Measurements from ENCODE around the gene PAM. TPM values are rescaled to one million over a fixed set of nuclear protein-coding genes. Genes with fewer than 3 reads are reported as not detected.

The PAM gene
- total RNA-seq, 1 donor from 2014 or later: 51.3 TPM

- no peak for ATAC-seq
Observed at GRCh38 chr5:102863764-102864560, 108.9 kb downstream of the PAM start.

GRCh38 chr5:102865171-102865509 is 110.0 kb downstream of the PAM start:
- no peak for ATAC-seq

- peak; percentile 79 for ATAC-seq
Observed at GRCh38 chr5:102865510-102866236, 110.6 kb downstream of the PAM start.

GRCh38 chr5:102866237-102866600 is 111.1 kb downstream of the PAM start:
- ATAC-seq: no peak

- ATAC-seq: no peak
Observed at GRCh38 chr5:102867992-102868662, 113.0 kb downstream of the PAM start.

- ATAC-seq: no peak
Observed at GRCh38 chr5:102869230-102869629, 114.1 kb downstream of the PAM start.

- no peak for ATAC-seq
Observed at GRCh38 chr5:102873379-102873932, 118.4 kb downstream of the PAM start.

GRCh38 chr5:102874054-102874453 is 118.9 kb downstream of the PAM start:
- ATAC-seq: no peak

- ATAC-seq: no peak
Observed at GRCh38 chr5:102875721-102876123, 120.6 kb downstream of the PAM start.

- no peak for ATAC-seq
Observed at GRCh38 chr5:102876610-102877009, 121.5 kb downstream of the PAM start.

- ATAC-seq: no peak
Observed at GRCh38 chr5:102879741-102880140, 124.6 kb downstream of the PAM start.

- no peak for ATAC-seq
Observed at GRCh38 chr5:102886586-102886985, 131.5 kb downstream of the PAM start.

GRCh38 chr5:102888483-102888882 is 133.4 kb downstream of the PAM start:
- ATAC-seq: no peak

- ATAC-seq: no peak
Observed at GRCh38 chr5:102889033-102889432, 133.9 kb downstream of the PAM start.

- no peak for ATAC-seq
Observed at GRCh38 chr5:102890133-102890532, 135.0 kb downstream of the PAM start.

GRCh38 chr5:102891175-102891574 is 136.1 kb downstream of the PAM start:
- ATAC-seq: no peak

GRCh38 chr5:102893942-102894341 is 138.8 kb downstream of the PAM start:
- ATAC-seq: peak; percentile 23

- no peak for ATAC-seq
Observed at GRCh38 chr5:102895234-102895633, 140.1 kb downstream of the PAM start.

GRCh38 chr5:102895976-102896375 is 140.9 kb downstream of the PAM start:
- no peak for ATAC-seq

- ATAC-seq: no peak
Observed at GRCh38 chr5:102901424-102902134, 146.5 kb downstream of the PAM start.

- ATAC-seq: no peak
Observed at GRCh38 chr5:102902135-102902448, 147.0 kb downstream of the PAM start.

- no peak for ATAC-seq
Observed at GRCh38 chr5:102902647-102903046, 147.5 kb downstream of the PAM start.
